PC-9 (cell line): ENCODE data around the gene CREB3L1.

ENCODE experiments used
- EZH2 ChIP-seq: fragments of 200-600 bp; sonication (generic); IDR thresholded peaks from 2 replicates; pipeline ENCODE4 v1.8.0; 2017; ENCODE audit warnings: antibody characterized with exemption, low read depth
- TF ChIP-seq, protein P1 (sequence below): fragments of 200-600 bp; sonication (generic); conservative IDR thresholded peaks from 2 replicates; pipeline ENCODE4 v1.6.1; 2017; ENCODE audit warnings: mixed run types, antibody characterized with exemption, mild to moderate bottlenecking, moderate library complexity

DNA sequence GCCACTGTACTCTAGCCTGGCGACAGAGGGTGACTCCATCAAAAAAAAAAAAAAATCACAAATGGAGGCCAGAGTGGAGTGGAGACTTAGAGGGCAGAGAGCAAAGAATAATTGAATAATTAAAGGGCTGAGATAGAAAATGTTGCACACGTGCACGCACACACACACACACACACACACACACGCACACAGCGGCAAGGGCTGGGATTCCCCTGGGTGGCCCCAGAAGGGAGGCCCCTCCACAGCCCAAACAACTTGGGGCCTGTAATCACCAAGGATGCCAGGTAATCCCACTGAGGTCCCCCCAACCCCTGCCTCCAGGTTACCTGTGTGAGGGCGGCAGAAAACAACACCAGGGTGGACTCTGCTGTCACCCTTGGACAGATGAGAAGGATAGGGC, 57.8 kb downstream of the CREB3L1 start:
- TF ChIP-seq, protein P1, sequence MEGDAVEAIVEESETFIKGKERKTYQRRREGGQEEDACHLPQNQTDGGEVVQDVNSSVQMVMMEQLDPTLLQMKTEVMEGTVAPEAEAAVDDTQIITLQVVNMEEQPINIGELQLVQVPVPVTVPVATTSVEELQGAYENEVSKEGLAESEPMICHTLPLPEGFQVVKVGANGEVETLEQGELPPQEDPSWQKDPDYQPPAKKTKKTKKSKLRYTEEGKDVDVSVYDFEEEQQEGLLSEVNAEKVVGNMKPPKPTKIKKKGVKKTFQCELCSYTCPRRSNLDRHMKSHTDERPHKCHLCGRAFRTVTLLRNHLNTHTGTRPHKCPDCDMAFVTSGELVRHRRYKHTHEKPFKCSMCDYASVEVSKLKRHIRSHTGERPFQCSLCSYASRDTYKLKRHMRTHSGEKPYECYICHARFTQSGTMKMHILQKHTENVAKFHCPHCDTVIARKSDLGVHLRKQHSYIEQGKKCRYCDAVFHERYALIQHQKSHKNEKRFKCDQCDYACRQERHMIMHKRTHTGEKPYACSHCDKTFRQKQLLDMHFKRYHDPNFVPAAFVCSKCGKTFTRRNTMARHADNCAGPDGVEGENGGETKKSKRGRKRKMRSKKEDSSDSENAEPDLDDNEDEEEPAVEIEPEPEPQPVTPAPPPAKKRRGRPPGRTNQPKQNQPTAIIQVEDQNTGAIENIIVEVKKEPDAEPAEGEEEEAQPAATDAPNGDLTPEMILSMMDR = no peak
- TF ChIP-seq EZH2 = no peak
